Sigmoid colon (tissue), 7 donors: ENCODE data around the gene CDKN1C. TPM values are rescaled to one million over a fixed set of nuclear protein-coding genes. Genes with fewer than 3 reads are reported as not detected.

Experiments used
- DNase-seq: peaks from one replicate; pipeline ENCODE4 v3.0.0-alpha.2; 2019
- H3K27ac ChIP-seq, 4 donors: fragments of 200-600 bp; sonication (generic); one replicate each; pipeline ENCODE4 v1.5.1; 2016 to 2019; ENCODE audit warnings: mild to moderate bottlenecking in 1 of 4
- H3K27me3 ChIP-seq, 3 donors: fragments of 200-600 bp; sonication (generic); one replicate each; pipeline ENCODE4 v1.5.1; 2019; ENCODE audit warnings: mild to moderate bottlenecking in 1 of 3
- H3K36me3 ChIP-seq, 4 donors: fragments of 200-600 bp; sonication (generic); one replicate each; pipeline ENCODE4 v1.5.1; 2016 to 2019
- H3K4me1 ChIP-seq, 4 donors: fragments of 200-600 bp; sonication (generic); one replicate each; pipeline ENCODE4 v1.5.1; 2017 to 2019
- H3K4me3 ChIP-seq, 4 donors: fragments of 200-600 bp; sonication (generic); one replicate each; pipeline ENCODE4 v1.5.1; 2017 to 2019; ENCODE audit warnings: mild to moderate bottlenecking in 2 of 4, moderate library complexity in 1 of 4
- H3K9me3 ChIP-seq, 4 donors: fragments of 200-600 bp in 3 of 4; sonication (generic) in 3 of 4; one replicate each; pipeline versions ENCODE4 v1.5.1 to v1.6.1; 2013 to 2019
- CTCF ChIP-seq, 4 experiments: fragments of 450-650 bp in 3 of 4; fragments of 200-600 bp in 1 of 4; IDR thresholded peaks; one replicate each; pipeline ENCODE4 v1.5.1; 2016 to 2019; ENCODE audit warnings: antibody characterized with exemption in 4 of 4, mild to moderate bottlenecking in 3 of 4, moderate library complexity in 2 of 4
- EP300 ChIP-seq, 4 donors: sonication (generic); formaldehyde crosslinking; IDR thresholded peaks; one replicate each; pipeline ENCODE4 v1.6.1; 2017; ENCODE audit warnings: antibody characterized with exemption in 4 of 4
- POLR2A ChIP-seq, 2 donors: fragments of 450-650 bp; IDR thresholded peaks; one replicate each; pipeline ENCODE4 v1.6.1; 2016; ENCODE audit warnings: antibody characterized with exemption in 2 of 2, mild to moderate bottlenecking in 2 of 2, moderate library complexity in 2 of 2
- POLR2AphosphoS5 ChIP-seq, 4 donors: sonication (generic); formaldehyde crosslinking; IDR thresholded peaks; one replicate each; pipeline ENCODE4 v1.6.1; 2017; ENCODE audit warnings: antibody characterized with exemption in 4 of 4
- WGBS, 2 donors: extraction: QIAGEN DNeasy Blood & Tissue Kit; methylation state at CpG; one replicate each; pipeline ENCODE4 v1.1.7; 2013; 5-methylcytosine and 5-hydroxymethylcytosine counted together
- intact Hi-C: fragments of 100-400 bp; cut with DNase I; formaldehyde crosslinking; loops from one replicate; pipeline ENCODE4 v1.15.1; 2023
- polyA plus RNA-seq, 3 donors: library from polyadenylated mRNA; stranded (reverse); fragments of 200-250 nt; gene quantifications; one replicate each; pipeline ENCODE4 v1.2.3, GENCODE V29; 2013
- total RNA-seq, 4 donors: library from RNA; depleted of rRNA; stranded (reverse); fragments of >200 nt; gene quantifications; one replicate each; pipeline ENCODE4 v1.1.0, GENCODE V29; 2016
- donor health status: healthy with polysubstance abuse.
- donor health status: Bipolar disorder and iron deficiency.
- donor health status: healthy.

Gene CDKN1C
- total and polyA plus RNA-seq, 7 donors = 5.3 to 54.3 (median 37.2) TPM

DNA sequence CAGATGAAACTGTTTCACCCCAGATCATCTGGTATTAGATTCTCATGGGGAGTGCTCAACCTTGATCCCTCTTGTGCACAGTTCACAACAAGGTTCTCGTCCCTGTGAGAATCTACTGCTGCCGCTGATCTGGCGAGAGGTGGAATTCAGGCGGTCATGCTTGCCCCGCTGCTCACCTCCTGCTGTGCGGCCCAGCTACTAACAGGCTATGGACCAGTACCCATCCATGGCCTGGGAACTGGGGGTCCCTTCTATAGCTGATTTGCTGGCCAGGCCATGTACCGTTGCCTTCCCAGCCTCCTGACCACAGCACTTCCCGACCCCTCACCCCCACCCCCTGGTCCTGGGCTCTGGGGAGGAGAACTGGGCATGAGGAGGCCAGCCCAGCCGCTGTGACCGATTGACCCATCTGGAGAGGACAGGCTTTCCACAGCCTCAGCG is 41.1 kb upstream of the CDKN1C start:
- H3K4me3 ChIP-seq = no peak overlapping the region
- peaks cover 0 to 31% (median 27%) of the 10 kb centered on the region in 4 donors for H3K4me1 ChIP-seq
- TF ChIP-seq EP300 (IDR thresholded peaks at IDR 0.05) = no peak
- H3K27ac ChIP-seq = no peak overlapping the region
- WGBS, 2 donors = 95 to 96% methylated on average over 11 of the region's 11 CpGs
- no peaks in the 10 kb centered on the region for H3K9me3 ChIP-seq
- DNase-seq = no peak
- H3K27me3 ChIP-seq = peaks cover 15 to 55% (median 36%) of the 10 kb centered on the region in 3 donors
- intact Hi-C loops = no loop called here
- no peaks in the 10 kb centered on the region for H3K36me3 ChIP-seq

DNA sequence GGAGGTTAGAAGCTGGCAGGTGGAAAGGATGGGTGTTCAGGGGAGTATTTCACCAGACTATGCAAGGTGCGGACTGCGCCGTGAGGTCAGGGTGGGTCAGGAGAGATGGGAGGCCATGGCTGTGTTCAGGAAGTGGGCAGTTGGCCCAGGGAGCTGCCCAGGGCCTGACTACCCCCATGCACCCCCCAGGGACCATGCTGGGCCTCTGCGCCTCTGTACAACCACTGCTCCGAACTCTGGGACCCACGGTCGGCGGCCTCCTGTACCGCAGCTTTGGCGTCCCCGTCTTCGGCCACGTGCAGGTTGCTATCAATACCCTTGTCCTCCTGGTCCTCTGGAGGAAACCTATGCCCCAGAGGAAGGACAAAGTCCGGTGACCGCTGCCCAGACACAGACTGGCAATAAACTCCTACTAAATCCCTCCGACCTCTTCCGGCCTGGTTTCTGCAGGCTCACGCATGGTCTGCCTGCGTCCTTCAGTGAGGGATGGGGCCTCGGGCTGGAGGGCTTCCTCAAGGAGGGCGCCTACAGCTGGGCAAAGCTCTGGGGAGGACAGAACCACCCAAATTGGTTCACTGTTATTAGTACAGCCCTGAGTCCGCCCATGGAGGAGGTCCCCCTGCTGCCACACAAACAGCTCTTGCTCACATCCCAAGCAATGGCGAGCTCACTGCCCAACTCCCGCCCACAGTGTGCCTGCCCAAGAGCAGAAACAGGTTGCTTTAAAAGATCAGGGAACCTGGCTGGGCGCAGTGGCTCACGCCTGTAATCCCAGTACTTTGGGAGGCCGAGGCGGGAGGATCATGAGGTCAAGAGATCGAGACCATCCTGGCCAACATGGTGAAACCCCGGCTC is 39.5 kb upstream of the CDKN1C start:
- 54 to 83% methylated on average over 30 of the region's 30 CpGs for WGBS, 2 donors

GRCh38 chr11:2924381-2924780 is 38.8 kb upstream of the CDKN1C start:
- no peak overlapping the region for H3K4me3 ChIP-seq
- no peak for DNase-seq
- no peaks in the 10 kb centered on the region for H3K36me3 ChIP-seq
- peaks cover 15 to 37% (median 31%) of the 10 kb centered on the region in 3 donors for H3K27me3 ChIP-seq
- no peaks in the 10 kb centered on the region for H3K9me3 ChIP-seq
- TF ChIP-seq EP300 (IDR thresholded peaks at IDR 0.05) (no peak), POLR2AphosphoS5 (IDR thresholded peaks at IDR 0.05) (no peak), POLR2A (IDR thresholded peaks at IDR 0.05) (no peak)
- peaks cover 0 to 18% (median 14%) of the 10 kb centered on the region in 4 donors for H3K4me1 ChIP-seq
- intact Hi-C loops = no loop called here
- WGBS, 2 donors = 15 to 72% methylated on average over 10 of the region's 10 CpGs
- H3K27ac ChIP-seq = no peak overlapping the region

More for the DNA sequence above, 39.5 kb upstream of the CDKN1C start:
- peaks cover 0 to 25% (median 21%) of the 10 kb centered on the region in 4 donors for H3K4me1 ChIP-seq
- intact Hi-C loops = no loop called here
- DNase-seq = no peak
- H3K27ac ChIP-seq = no peak overlapping the region
- no peaks in the 10 kb centered on the region for H3K36me3 ChIP-seq
- H3K4me3 ChIP-seq = no peak overlapping the region
- no peak for TF ChIP-seq POLR2AphosphoS5 (IDR thresholded peaks at IDR 0.05)
- TF ChIP-seq CTCF (IDR thresholded peaks at IDR 0.05) = no peak
- TF ChIP-seq POLR2A (IDR thresholded peaks at IDR 0.05) = no peak
- TF ChIP-seq EP300 (IDR thresholded peaks at IDR 0.05) = no peak
- H3K27me3 ChIP-seq = peaks cover 15 to 43% (median 36%) of the 10 kb centered on the region in 3 donors
- H3K9me3 ChIP-seq = no peaks in the 10 kb centered on the region

- Histone ChIP-seq H3K4me3 (no peak overlapping the region), H3K4me1 (peaks cover 0 to 11% (median 8%) of the 10 kb centered on the region in 4 donors), H3K27ac (no peak overlapping the region), H3K27me3 (peaks cover 12 to 30% (median 24%) of the 10 kb centered on the region in 3 donors), H3K9me3 (no peaks in the 10 kb centered on the region), H3K36me3 (no peaks in the 10 kb centered on the region)
- no peak for DNase-seq
- intact Hi-C loops = no loop called here
- WGBS, 2 donors = 51 to 86% methylated on average over 22 of the region's 22 CpGs
- TF ChIP-seq EP300 (IDR thresholded peaks at IDR 0.05) (no peak), POLR2A (IDR thresholded peaks at IDR 0.05) (no peak), POLR2AphosphoS5 (IDR thresholded peaks at IDR 0.05) (no peak), CTCF (IDR thresholded peaks at IDR 0.05) (no peak)
Measured at GRCh38 chr11:2923446-2924375, 38.1 kb upstream of the CDKN1C start.

GRCh38 chr11:2922655-2923054 is 37.1 kb upstream of the CDKN1C start:
- H3K4me3 ChIP-seq = no peak overlapping the region
- no peak for TF ChIP-seq POLR2A (IDR thresholded peaks at IDR 0.05)
- TF ChIP-seq EP300 (IDR thresholded peaks at IDR 0.05) = no peak
- H3K27me3 ChIP-seq = peaks cover 1 to 19% (median 14%) of the 10 kb centered on the region in 3 donors
- peaks cover 0 to under 1% (median 0%) of the 10 kb centered on the region in 4 donors for H3K4me1 ChIP-seq
- no peaks in the 10 kb centered on the region for H3K36me3 ChIP-seq
- no peaks in the 10 kb centered on the region for H3K9me3 ChIP-seq
- WGBS, 2 donors = 35 to 77% methylated on average over 3 of the region's 3 CpGs
- H3K27ac ChIP-seq = no peak overlapping the region
- DNase-seq = no peak
- intact Hi-C loops = no loop called here
